ENCODE measurements around the gene KRT2. TPM values are rescaled to one million over a fixed set of nuclear protein-coding genes. Genes with fewer than 3 reads are reported as not detected.

The KRT2 gene
- total and polyA plus RNA-seq, 12 donors = not detected

- no peaks in the 10 kb centered on the region for H3K9me3 ChIP-seq
- H3K27ac ChIP-seq = no peak overlapping the region
- DNase-seq (no peak), ATAC-seq (no peak)
- no peaks in the 10 kb centered on the region for H3K36me3 ChIP-seq
- intact Hi-C loops (cut with DNase I) = no loop called here
- no peaks in the 10 kb centered on the region for H3K4me1 ChIP-seq
- H3K27me3 ChIP-seq = peaks cover 0 to 21% (median 7%) of the 10 kb centered on the region in 7 donors
- TF ChIP-seq, protein P1, sequence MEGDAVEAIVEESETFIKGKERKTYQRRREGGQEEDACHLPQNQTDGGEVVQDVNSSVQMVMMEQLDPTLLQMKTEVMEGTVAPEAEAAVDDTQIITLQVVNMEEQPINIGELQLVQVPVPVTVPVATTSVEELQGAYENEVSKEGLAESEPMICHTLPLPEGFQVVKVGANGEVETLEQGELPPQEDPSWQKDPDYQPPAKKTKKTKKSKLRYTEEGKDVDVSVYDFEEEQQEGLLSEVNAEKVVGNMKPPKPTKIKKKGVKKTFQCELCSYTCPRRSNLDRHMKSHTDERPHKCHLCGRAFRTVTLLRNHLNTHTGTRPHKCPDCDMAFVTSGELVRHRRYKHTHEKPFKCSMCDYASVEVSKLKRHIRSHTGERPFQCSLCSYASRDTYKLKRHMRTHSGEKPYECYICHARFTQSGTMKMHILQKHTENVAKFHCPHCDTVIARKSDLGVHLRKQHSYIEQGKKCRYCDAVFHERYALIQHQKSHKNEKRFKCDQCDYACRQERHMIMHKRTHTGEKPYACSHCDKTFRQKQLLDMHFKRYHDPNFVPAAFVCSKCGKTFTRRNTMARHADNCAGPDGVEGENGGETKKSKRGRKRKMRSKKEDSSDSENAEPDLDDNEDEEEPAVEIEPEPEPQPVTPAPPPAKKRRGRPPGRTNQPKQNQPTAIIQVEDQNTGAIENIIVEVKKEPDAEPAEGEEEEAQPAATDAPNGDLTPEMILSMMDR (IDR thresholded peaks at IDR 0.05) = no peak
- H3K4me3 ChIP-seq = no peak overlapping the region
- WGBS, 2 donors = 92 to 96% methylated on average over 4 of the region's 4 CpGs
Observed at GRCh38 chr12:52674433-52674775, 22.4 kb upstream of the KRT2 start.

DNA sequence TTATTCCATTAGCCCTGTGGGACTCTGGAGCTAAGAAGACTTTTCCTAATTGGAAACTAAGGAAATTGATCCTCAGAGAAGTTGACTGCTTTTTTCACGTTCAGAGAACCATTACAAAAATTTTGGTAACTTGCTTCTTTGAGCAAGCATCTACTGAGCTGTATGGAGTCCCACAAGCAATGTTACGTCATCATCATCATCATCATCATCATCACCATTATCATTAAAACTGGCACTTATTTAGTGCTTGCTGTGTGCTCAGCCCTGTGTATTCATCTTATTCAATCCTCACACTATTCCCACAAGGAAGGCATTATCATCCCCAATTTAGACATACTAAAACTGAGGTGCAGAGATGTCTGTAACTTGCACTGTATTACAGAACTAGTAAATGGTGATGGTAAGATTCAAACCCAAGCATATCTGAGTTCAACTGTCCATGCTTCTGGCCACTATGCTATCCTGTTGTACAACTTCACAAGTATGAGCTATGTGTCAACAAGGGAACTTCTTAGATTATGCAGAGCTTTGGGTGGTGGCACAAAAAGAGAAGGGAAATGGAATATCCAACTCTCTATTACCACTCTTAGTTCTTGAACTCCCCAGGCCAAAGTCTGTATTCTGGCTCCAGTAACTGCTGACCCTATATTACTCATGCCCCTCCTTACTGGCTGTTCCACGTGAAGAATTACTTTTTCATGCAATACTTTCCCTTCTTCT lies 21.9 kb upstream of the KRT2 start:
- Histone ChIP-seq H3K36me3 (no peaks in the 10 kb centered on the region), H3K27ac (no peak overlapping the region), H3K4me1 (no peaks in the 10 kb centered on the region), H3K9me3 (no peaks in the 10 kb centered on the region), H3K4me3 (no peak overlapping the region), H3K27me3 (peaks cover 0 to 23% (median 6%) of the 10 kb centered on the region in 7 donors)
- DNase-seq = no peak
- ATAC-seq = no peak
- 74 to 75% methylated on average over 3 of the region's 3 CpGs for WGBS, 2 donors
- TF ChIP-seq, protein P1 (IDR thresholded peaks at IDR 0.05) = no peak
- intact Hi-C loops (cut with DNase I) = no loop called here

DNA sequence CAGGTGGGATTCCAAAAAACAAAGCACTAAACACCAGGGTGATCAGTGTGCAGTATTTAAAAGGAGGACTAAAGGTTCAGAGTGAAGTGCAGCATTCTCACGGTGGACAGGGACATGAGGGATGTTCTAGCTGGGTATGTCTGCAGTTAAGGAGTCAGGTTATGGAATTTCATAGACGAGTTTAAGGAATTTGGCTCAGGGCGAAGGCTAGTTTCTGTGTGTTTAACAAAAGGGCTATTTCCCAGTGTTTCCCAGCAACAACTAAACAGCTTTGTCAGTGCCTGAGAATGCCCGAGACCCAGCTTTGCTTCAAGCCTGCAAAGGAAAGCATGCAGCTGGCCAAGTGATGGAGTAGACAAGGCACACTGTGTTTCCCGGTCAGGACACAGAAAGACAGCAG lies 21.2 kb upstream of the KRT2 start:
- H3K36me3 ChIP-seq = no peaks in the 10 kb centered on the region
- DNase-seq = no peak
- peaks cover 0 to 23% (median 6%) of the 10 kb centered on the region in 7 donors for H3K27me3 ChIP-seq
- H3K9me3 ChIP-seq = no peaks in the 10 kb centered on the region
- no peak for ATAC-seq
- H3K4me1 ChIP-seq = no peaks in the 10 kb centered on the region
- WGBS, 2 donors = 73 to 74% methylated on average over 5 of the region's 5 CpGs
- TF ChIP-seq, protein P1 (IDR thresholded peaks at IDR 0.05) = no peak
- intact Hi-C loops (cut with DNase I) = no loop called here
- H3K4me3 ChIP-seq = no peak overlapping the region
- no peak overlapping the region for H3K27ac ChIP-seq

GRCh38 chr12:52672321-52672933 lies 20.4 kb upstream of the KRT2 start:
- 55 to 56% methylated on average over 2 of the region's 2 CpGs for WGBS, 2 donors
- no peak for DNase-seq
- intact Hi-C loops (cut with DNase I) = no loop called here
- Histone ChIP-seq H3K4me3 (no peak overlapping the region), H3K9me3 (no peaks in the 10 kb centered on the region), H3K36me3 (no peaks in the 10 kb centered on the region), H3K27me3 (peaks cover 0 to 16% (median 6%) of the 10 kb centered on the region in 7 donors), H3K4me1 (no peaks in the 10 kb centered on the region), H3K27ac (no peak overlapping the region)
- TF ChIP-seq, protein P1 (IDR thresholded peaks at IDR 0.05) = no peak
- ATAC-seq = no peak
